Ascending aorta (tissue), 2 donors: Measurements from ENCODE around the gene LRRC7. TPM values are rescaled to one million over a fixed set of nuclear protein-coding genes. Genes with fewer than 3 reads are reported as not detected.

ENCODE experiments used
- DNase-seq, 2 donors: peaks; one replicate each; pipeline ENCODE4 v3.0.0-alpha.2; 2019; ENCODE audit warnings: low spot score in 2 of 2
- H3K27ac ChIP-seq, 2 donors: fragments of 200-600 bp; sonication (generic); one replicate each; pipeline ENCODE4 v1.5.1; 2016 to 2017; ENCODE audit warnings: mild to moderate bottlenecking in 1 of 2
- H3K27me3 ChIP-seq: fragments of 200-600 bp; sonication (generic); one replicate; pipeline ENCODE4 v1.5.1; 2017
- H3K36me3 ChIP-seq, 2 donors: fragments of 200-600 bp; sonication (generic); one replicate each; pipeline ENCODE4 v1.5.1; 2016
- H3K4me1 ChIP-seq, 2 donors: fragments of 200-600 bp; sonication (generic); one replicate each; pipeline ENCODE4 v1.5.1; 2016 to 2017; ENCODE audit warnings: mild to moderate bottlenecking in 1 of 2
- H3K4me3 ChIP-seq, 2 donors: fragments of 200-600 bp; sonication (generic); one replicate each; pipeline ENCODE4 v1.5.1; 2016 to 2017; ENCODE audit warnings: mild to moderate bottlenecking in 1 of 2
- H3K9me3 ChIP-seq, 2 donors: fragments of 200-600 bp; sonication (generic); one replicate each; pipeline ENCODE4 v1.5.1; 2016
- intact Hi-C: fragments of 100-400 bp; cut with DNase I; formaldehyde crosslinking; loops from one replicate; pipeline ENCODE4 v1.15.1; 2023
- total RNA-seq: library from RNA; depleted of rRNA; stranded (reverse); fragments of >200 nt; gene quantifications from one replicate; pipeline ENCODE4 v1.1.0, GENCODE V29; 2016
- TF ChIP-seq, protein P1 (sequence below), 3 experiments: fragments of 200-600 bp in 2 of 3; fragments of 450-650 bp in 1 of 3; sonication (generic) in 2 of 3; IDR thresholded peaks; one replicate each; pipeline ENCODE4 v1.5.1; 2016 to 2019; ENCODE audit warnings: antibody characterized with exemption in 3 of 3, mild to moderate bottlenecking in 1 of 3, moderate library complexity in 1 of 3

Gene LRRC7
- total RNA-seq, 1 donor from 2014 or later = not detected

DNA sequence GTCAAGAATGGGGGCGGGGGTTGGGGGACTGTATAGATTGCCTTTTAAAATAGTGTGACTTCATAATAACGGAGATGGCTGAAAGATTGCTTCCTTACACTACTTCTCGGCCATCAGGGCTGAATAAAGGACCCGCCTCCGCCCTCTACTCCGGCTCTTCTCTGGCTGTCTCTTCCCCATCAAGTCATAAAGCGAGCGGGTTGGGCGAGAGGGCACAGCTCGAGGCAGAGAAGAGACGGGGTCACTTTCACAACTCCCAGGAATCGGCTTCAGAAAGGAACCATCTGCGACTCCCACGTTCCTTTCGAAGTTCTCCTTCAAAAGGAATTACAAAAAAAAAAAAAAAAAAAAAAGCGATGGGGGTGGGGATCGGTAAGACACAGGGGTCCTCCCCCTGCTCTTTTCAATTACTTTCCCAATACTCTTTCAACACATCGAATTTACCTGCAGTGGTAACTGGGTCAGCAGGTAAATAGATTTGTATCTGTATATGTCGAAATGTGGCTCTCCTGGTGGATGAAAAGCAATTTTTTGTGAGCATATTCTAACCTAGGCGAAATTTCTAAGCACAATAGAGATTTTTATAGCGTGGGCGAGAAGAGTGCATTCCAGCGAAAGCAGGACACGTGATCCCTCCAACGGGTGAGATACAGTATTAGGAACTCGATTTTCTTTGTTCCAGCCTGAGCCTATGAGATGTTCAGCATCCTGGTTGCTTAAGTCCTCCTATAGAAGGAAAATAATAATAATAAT lies 2.0 kb downstream of the LRRC7 start:
- peaks cover 14% of the 10 kb centered on the region for H3K27me3 ChIP-seq
- TF ChIP-seq, protein P1, sequence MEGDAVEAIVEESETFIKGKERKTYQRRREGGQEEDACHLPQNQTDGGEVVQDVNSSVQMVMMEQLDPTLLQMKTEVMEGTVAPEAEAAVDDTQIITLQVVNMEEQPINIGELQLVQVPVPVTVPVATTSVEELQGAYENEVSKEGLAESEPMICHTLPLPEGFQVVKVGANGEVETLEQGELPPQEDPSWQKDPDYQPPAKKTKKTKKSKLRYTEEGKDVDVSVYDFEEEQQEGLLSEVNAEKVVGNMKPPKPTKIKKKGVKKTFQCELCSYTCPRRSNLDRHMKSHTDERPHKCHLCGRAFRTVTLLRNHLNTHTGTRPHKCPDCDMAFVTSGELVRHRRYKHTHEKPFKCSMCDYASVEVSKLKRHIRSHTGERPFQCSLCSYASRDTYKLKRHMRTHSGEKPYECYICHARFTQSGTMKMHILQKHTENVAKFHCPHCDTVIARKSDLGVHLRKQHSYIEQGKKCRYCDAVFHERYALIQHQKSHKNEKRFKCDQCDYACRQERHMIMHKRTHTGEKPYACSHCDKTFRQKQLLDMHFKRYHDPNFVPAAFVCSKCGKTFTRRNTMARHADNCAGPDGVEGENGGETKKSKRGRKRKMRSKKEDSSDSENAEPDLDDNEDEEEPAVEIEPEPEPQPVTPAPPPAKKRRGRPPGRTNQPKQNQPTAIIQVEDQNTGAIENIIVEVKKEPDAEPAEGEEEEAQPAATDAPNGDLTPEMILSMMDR (IDR thresholded peaks at IDR 0.05) = no peak
- DNase-seq = no peak
- peak overlapping the region; percentile 8 to 70 for H3K4me3 ChIP-seq
- no peak overlapping the region for H3K27ac ChIP-seq
- intact Hi-C loops = no loop called here
- H3K9me3 ChIP-seq = no peaks in the 10 kb centered on the region
- peaks cover 6 to 13% of the 10 kb centered on the region in 2 donors for H3K4me1 ChIP-seq
- no peaks in the 10 kb centered on the region for H3K36me3 ChIP-seq

DNA sequence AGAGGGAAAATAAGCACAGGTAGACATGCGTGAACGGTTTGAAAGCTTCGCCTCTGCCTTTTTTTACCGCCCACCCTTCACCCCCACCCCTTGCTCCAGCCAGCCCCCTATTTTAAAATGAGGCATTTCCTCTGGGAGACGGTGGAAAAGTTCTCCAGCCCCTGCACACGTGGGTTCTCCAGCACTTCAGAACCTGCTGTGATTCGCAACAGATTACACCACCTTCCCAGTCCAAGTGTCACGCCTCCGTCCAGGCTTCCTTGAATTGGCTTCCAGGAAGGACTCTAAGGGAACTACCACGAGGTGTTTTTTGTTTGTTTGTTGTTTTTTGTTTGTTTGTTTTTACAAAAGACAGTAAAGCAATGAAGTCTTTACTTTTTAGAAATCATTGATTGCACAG lies 2.6 kb downstream of the LRRC7 start:
- peaks cover 6 to 13% of the 10 kb centered on the region in 2 donors for H3K4me1 ChIP-seq
- H3K9me3 ChIP-seq = no peaks in the 10 kb centered on the region
- no peak for DNase-seq
- intact Hi-C loops = no loop called here
- no peak overlapping the region for H3K27ac ChIP-seq
- H3K36me3 ChIP-seq = no peaks in the 10 kb centered on the region
- H3K27me3 ChIP-seq = peaks cover 14% of the 10 kb centered on the region
- H3K4me3 ChIP-seq = no peak overlapping the region
- TF ChIP-seq, protein P1 (IDR thresholded peaks at IDR 0.05) = no peak

GRCh38 chr1:69572921-69573320 lies 5.2 kb downstream of the LRRC7 start:
- DNase-seq = no peak
- Histone ChIP-seq H3K4me3 (no peak overlapping the region), H3K27ac (no peak overlapping the region), H3K4me1 (peaks cover 6 to 10% of the 10 kb centered on the region in 2 donors), H3K36me3 (no peaks in the 10 kb centered on the region), H3K27me3 (peaks cover 8% of the 10 kb centered on the region), H3K9me3 (no peaks in the 10 kb centered on the region)
- TF ChIP-seq, protein P1 (IDR thresholded peaks at IDR 0.05) = no peak
- intact Hi-C loops = no loop called here

- Histone ChIP-seq H3K27ac (no peak overlapping the region), H3K36me3 (no peaks in the 10 kb centered on the region), H3K4me1 (peaks cover 0 to 2% of the 10 kb centered on the region in 2 donors), H3K4me3 (no peak overlapping the region), H3K9me3 (no peaks in the 10 kb centered on the region), H3K27me3 (no peaks in the 10 kb centered on the region)
- intact Hi-C loops = no loop called here
- DNase-seq = no peak
- TF ChIP-seq, protein P1 (IDR thresholded peaks at IDR 0.05) = no peak
Observed at GRCh38 chr1:69573911-69574310, 6.2 kb downstream of the LRRC7 start.

DNA sequence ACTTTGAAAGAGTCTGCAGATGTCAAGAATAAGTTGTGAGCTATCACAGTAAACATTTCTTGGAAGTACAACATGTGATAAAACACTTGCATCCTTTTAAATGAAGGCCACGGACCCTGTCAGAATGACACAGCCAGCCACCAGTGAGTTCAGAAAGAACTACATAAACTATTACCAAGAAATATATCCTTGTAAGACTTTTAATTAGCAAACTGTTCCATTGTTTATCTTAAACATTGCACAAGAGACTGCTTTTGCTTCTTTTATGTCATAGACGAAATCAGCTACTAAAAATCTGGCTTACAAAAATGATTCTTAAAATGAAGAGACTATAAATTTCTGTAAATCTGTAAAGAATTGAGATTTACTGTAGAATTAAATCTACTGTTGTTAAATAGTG lies 17.9 kb downstream of the LRRC7 start:
- no peaks in the 10 kb centered on the region for H3K9me3 ChIP-seq
- H3K4me3 ChIP-seq = no peak overlapping the region
- no peaks in the 10 kb centered on the region for H3K36me3 ChIP-seq
- no peaks in the 10 kb centered on the region for H3K27me3 ChIP-seq
- DNase-seq = no peak
- TF ChIP-seq, protein P1 (IDR thresholded peaks at IDR 0.05) = no peak
- intact Hi-C loops = no loop called here
- H3K27ac ChIP-seq = no peak overlapping the region
- no peaks in the 10 kb centered on the region for H3K4me1 ChIP-seq
